Glutamatergic neuron (in vitro differentiated cells): ENCODE data around the gene SRSF6. TPM values are rescaled to one million over a fixed set of nuclear protein-coding genes. Genes with fewer than 3 reads are reported as not detected.
"Not testable (repeated sequence)": the region's sequence is repeated elsewhere in the genome, so short reads cannot be mapped to it uniquely, and the experiment has no call there.

Source experiments
- DNase-seq: peaks from one replicate; pipeline ENCODE4 v3.0.0; 2022
- H3K27ac Mint-ChIP-seq: one replicate; pipeline ENCODE4 v1.8.0; 2020; ENCODE audit warnings: mild to moderate bottlenecking, mixed read lengths, inconsistent platforms; ENCODE audit not compliant: unreplicated experiment
- H3K27me3 Mint-ChIP-seq: one replicate; pipeline ENCODE4 v1.8.0; 2020; ENCODE audit warnings: mild to moderate bottlenecking, moderate library complexity, mixed read lengths, inconsistent platforms; ENCODE audit not compliant: unreplicated experiment
- H3K36me3 Mint-ChIP-seq: one replicate; pipeline ENCODE4 v1.8.0; 2020; ENCODE audit warnings: mild to moderate bottlenecking, mixed read lengths, inconsistent platforms; ENCODE audit not compliant: unreplicated experiment
- H3K4me1 Mint-ChIP-seq: one replicate; pipeline ENCODE4 v1.8.0; 2020; ENCODE audit warnings: mild to moderate bottlenecking, low read depth, mixed read lengths, inconsistent platforms; ENCODE audit not compliant: unreplicated experiment
- H3K4me3 Mint-ChIP-seq: one replicate; pipeline ENCODE4 v1.8.0; 2020; ENCODE audit warnings: mild to moderate bottlenecking, mixed read lengths, inconsistent platforms; ENCODE audit not compliant: unreplicated experiment
- H3K9me3 Mint-ChIP-seq: one replicate; pipeline ENCODE4 v1.8.0; 2020; ENCODE audit warnings: mild to moderate bottlenecking, moderate library complexity, mixed read lengths, inconsistent platforms; ENCODE audit not compliant: unreplicated experiment
- total RNA-seq: library from RNA; stranded (reverse); fragmentation: NEBNext Ultra II Directional; extraction: Animal tissue kit (Norgen Biotek cat#: 25700); gene quantifications from one replicate; pipeline ENCODE4 v1.2.1, GENCODE V29; 2021; ENCODE audit not compliant: unreplicated experiment
- TF ChIP-seq, protein P1 (sequence below): fragments of 200-600 bp; sonication (generic); IDR thresholded peaks from one replicate; pipeline ENCODE4 v1.5.0; 2021; ENCODE audit not compliant: partially characterized antibody, unreplicated experiment

SRSF6 gene
- total RNA-seq, 1 donor from 2014 or later = 161 TPM

DNA sequence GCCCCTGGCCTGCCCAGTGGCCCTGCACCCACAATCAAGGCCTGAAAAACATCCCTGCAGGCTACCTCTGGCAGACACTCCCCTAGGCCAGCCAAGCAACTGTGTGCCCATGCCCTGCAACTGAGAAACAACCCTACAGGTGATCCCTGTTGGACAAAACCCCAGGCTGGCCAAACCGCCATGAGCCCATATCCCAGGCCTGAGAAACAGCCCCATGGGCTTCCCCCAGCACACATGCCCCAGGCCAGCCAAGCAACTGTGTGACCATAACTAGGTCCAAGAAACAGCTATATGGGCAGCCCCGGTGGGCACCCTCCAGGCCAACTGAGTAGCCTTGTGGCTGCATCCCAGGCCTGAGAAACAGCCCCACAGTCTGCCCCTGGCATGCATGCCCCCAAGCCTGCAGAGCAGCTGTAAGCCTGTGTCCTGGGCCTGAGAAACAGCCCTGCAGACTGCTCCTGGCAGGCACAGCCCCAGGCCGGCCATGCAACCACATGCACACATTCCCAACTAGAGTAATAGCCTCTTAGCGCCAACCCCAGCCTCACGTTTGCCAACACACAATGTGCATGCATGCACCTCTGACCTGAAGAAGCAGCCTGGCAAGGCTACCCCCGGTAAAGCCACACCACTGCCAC lies 41.0 kb upstream of the SRSF6 start:
- no peak overlapping the region for H3K4me3 Mint-ChIP-seq

DNA sequence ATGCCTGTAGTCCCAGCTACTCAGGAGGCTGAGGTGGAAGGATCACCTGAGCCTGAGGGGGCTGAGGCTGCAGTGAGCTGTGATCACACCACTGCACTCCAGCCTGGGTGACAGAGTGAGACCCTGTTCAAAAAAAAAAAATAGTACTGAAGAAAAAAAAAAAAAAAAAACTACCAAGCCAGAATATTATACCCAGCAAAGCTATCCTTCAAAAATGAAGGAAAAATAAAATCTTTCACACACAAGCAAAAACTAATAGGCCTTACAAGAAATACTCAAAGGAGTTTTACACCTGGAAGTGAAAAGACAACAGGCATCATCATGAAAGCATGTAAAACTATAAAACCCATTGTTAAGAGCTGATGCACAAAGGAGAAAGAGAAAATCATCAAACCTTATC lies 37.5 kb upstream of the SRSF6 start:
- peaks cover 5% of the 10 kb centered on the region for H3K9me3 Mint-ChIP-seq
- TF ChIP-seq, protein P1, sequence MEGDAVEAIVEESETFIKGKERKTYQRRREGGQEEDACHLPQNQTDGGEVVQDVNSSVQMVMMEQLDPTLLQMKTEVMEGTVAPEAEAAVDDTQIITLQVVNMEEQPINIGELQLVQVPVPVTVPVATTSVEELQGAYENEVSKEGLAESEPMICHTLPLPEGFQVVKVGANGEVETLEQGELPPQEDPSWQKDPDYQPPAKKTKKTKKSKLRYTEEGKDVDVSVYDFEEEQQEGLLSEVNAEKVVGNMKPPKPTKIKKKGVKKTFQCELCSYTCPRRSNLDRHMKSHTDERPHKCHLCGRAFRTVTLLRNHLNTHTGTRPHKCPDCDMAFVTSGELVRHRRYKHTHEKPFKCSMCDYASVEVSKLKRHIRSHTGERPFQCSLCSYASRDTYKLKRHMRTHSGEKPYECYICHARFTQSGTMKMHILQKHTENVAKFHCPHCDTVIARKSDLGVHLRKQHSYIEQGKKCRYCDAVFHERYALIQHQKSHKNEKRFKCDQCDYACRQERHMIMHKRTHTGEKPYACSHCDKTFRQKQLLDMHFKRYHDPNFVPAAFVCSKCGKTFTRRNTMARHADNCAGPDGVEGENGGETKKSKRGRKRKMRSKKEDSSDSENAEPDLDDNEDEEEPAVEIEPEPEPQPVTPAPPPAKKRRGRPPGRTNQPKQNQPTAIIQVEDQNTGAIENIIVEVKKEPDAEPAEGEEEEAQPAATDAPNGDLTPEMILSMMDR = no peak
- no peak for DNase-seq
- no peak overlapping the region for H3K27ac Mint-ChIP-seq
- H3K4me1 Mint-ChIP-seq = no peaks in the 10 kb centered on the region
- no peak overlapping the region for H3K4me3 Mint-ChIP-seq
- peaks cover 16% of the 10 kb centered on the region for H3K36me3 Mint-ChIP-seq
- H3K27me3 Mint-ChIP-seq = peaks cover 3% of the 10 kb centered on the region

More for the DNA sequence above, 41.0 kb upstream of the SRSF6 start:
- H3K27me3 Mint-ChIP-seq = peaks cover 3% of the 10 kb centered on the region
- H3K36me3 Mint-ChIP-seq = peaks cover 16% of the 10 kb centered on the region
- H3K9me3 Mint-ChIP-seq = peaks cover 2% of the 10 kb centered on the region
- no peak for DNase-seq
- TF ChIP-seq, protein P1 = no peak
- no peak overlapping the region for H3K27ac Mint-ChIP-seq
- no peaks in the 10 kb centered on the region for H3K4me1 Mint-ChIP-seq

DNA sequence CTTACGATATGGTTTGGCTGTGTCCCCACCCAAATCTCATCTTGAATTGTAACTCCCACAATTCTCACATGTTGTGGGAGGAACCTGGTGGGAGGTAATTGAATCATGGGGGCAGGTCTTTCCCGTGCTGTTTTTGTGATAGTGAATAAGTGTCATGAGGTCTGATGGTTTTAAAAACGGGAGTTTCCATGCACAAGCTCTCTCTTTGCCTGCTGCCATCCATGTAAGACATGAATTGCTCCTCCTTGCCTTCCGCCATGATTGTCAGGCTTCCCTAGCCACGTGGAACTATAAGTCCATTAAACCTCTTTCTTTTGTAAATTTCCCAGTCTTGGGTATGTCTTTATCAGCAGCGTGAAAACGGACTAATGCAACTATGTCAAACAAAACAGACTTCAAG lies 36.8 kb upstream of the SRSF6 start:
- DNase-seq, H3K27me3 Mint-ChIP-seq, H3K4me1 Mint-ChIP-seq: not testable (repeated sequence)

DNA sequence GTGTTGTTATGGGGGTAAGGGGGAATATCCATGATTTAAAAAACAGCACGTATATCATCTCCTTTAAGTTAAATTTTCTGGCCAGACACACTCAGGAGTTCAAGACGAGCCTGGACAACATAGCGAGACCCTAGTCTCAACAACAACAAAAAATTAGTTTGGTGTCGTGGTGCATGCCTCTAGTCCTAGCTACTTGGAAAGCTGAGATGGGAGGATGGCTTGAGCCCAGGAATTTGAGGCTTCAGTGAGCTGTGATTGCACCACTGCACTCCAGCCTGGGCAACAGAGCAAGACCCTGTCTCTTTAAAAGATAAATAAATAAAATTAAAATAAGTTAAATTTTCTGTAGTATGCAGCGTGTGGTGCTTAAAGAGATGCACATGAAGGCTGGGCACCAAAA lies 31.5 kb upstream of the SRSF6 start:
- H3K27ac Mint-ChIP-seq = no peak overlapping the region
- TF ChIP-seq, protein P1 = no peak
- no peaks in the 10 kb centered on the region for H3K27me3 Mint-ChIP-seq
- DNase-seq = no peak
- H3K36me3 Mint-ChIP-seq = peaks cover under 1% of the 10 kb centered on the region
- no peak overlapping the region for H3K4me3 Mint-ChIP-seq
- H3K9me3 Mint-ChIP-seq = peaks cover 3% of the 10 kb centered on the region
- H3K4me1 Mint-ChIP-seq = no peaks in the 10 kb centered on the region

More for the DNA sequence above, 36.8 kb upstream of the SRSF6 start:
- H3K4me3 Mint-ChIP-seq, H3K9me3 Mint-ChIP-seq, H3K27ac Mint-ChIP-seq: not testable (repeated sequence)
- H3K36me3 Mint-ChIP-seq = peaks cover 16% of the 10 kb centered on the region

DNA sequence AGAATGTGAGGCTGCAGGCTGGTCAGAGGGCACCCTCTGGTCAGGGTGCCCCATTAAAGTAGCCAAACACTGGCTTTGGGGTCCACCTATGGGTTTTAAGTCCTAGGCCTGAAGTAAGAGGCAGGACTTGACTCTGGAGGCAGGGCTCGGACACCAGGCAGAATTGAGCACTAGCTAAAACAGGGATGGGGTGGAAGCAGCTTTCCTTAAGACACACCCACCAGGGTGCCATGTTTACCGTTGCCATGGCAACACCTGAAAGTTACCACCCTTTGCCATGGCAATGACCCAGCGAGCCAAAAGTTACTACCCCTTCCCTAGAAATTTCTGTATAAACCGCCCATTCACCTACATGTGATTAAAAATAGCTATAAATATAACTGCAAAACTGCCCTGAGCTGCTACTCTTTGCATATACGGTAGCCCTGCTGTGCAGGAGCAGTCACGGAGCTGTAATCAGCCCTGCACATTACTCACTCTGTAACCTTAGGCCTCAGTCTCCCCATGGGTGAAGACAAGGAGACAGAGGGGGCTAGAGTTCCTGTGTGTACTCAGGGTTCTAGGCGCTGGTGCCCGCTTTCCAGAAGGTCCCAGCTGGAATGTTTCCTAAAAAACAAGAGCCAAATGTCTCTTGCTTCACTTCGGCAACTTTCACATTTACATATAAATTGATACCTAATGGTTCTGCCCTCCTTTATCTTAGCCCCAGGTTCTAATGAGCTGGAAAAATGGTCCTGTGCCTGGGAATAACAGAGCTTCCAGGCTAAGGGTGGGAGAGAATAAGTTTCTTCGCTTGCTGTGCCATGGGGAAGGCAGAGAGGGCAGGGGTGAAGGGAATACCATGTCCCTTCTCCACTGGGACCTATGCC lies 27.2 kb upstream of the SRSF6 start:
- no peaks in the 10 kb centered on the region for H3K36me3 Mint-ChIP-seq
- TF ChIP-seq, protein P1 = no peak
- peaks cover 3% of the 10 kb centered on the region for H3K27me3 Mint-ChIP-seq
- H3K4me1 Mint-ChIP-seq = no peaks in the 10 kb centered on the region
- no peaks in the 10 kb centered on the region for H3K9me3 Mint-ChIP-seq
- no peak overlapping the region for H3K27ac Mint-ChIP-seq
- no peak for DNase-seq
- H3K4me3 Mint-ChIP-seq = no peak overlapping the region
